Measurements from ENCODE around the gene ADCK2.

Gene ADCK2

DNA sequence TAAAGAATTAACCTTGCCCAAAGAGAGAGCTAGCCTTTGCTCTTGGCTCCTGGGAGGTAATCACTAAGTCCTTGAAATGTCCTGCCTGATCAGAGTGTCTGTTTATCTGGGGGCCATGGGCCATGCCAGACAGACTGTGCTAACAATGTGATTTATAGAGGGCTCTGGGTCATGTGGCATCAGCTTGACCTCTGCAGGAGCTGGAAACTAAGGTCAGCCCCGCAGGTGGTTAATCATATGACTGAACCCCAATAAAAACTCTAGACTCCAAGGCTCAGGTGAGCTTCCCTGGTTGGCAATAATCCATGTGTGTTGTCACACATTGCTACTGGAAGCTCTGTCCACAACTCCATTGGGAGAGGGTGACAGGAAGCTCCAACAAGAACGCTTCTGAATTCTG lies 71.3 kb downstream of the ADCK2 start:
- no peak for DNase-seq (ENCODE audit: low spot score)

Data from AG08395 (cell line).